Renal cortex interstitium (tissue), 11 donors: Measurements from ENCODE around the gene NOTCH4. TPM values are rescaled to one million over a fixed set of nuclear protein-coding genes. Genes with fewer than 3 reads are reported as not detected.
"Not testable (repeated sequence)": the region's sequence is repeated elsewhere in the genome, so short reads cannot be mapped to it uniquely, and the experiment has no call there.

ENCODE experiments used
- DNase-seq, 11 donors: peaks; one replicate each; pipeline ENCODE4 v3.0.0-alpha.2; 2013; ENCODE audit warnings: low read depth in 9 of 11, low spot score in 4 of 11; ENCODE audit errors: extremely low read depth in 1 of 11
- polyA plus RNA-seq, 3 donors: library from polyadenylated mRNA; unstranded; fragments of 120-200 nt; gene quantifications; one replicate each; pipeline ENCODE4 v1.2.1, GENCODE V29; 2013; ENCODE audit not compliant: insufficient read length in 3 of 3

Gene NOTCH4
- polyA plus RNA-seq, 3 donors: 17.2 to 26.3 (median 19.9) TPM

GRCh38 chr6:32196682-32197616, 26.9 kb downstream of the NOTCH4 start:
- DNase-seq: peak in 1 of 11 donors; percentile 18

- peak in 10 of 11 donors; percentile 84 to 93 (median 90) for DNase-seq
These were observed 27.8 kb downstream of the NOTCH4 start for GRCh38 chr6:32195902-32196681.

GRCh38 chr6:32195652-32195901, 28.3 kb downstream of the NOTCH4 start:
- peak; percentile 98 to 100 (median 100) for DNase-seq

- peak in 1 of 11 donors; percentile 41 for DNase-seq
These were observed 28.8 kb downstream of the NOTCH4 start for GRCh38 chr6:32194825-32195651.

- no peak for DNase-seq
These were observed 29.5 kb downstream of the NOTCH4 start for GRCh38 chr6:32194388-32194787.

GRCh38 chr6:32193096-32193495, 30.8 kb downstream of the NOTCH4 start:
- not testable (repeated sequence) for DNase-seq

- no peak for DNase-seq
These were observed 31.2 kb downstream of the NOTCH4 start, which contains the start of gene GPSM3 for GRCh38 chr6:32192608-32193039. Gene GPSM3 (minus strand): TSS chr6:32192643. CDS start chr6:32192513, 130 bp downstream.

- DNase-seq: no peak
These were observed 31.9 kb downstream of the NOTCH4 start for GRCh38 chr6:32191696-32192607.

GRCh38 chr6:32190911-32191677, 32.8 kb downstream of the NOTCH4 start:
- no peak for DNase-seq

GRCh38 chr6:32190054-32190851, 33.6 kb downstream of the NOTCH4 start, which contains the start of gene PBX2:
Gene PBX2 (minus strand): TSS chr6:32190202. CDS start chr6:32189915, 287 bp downstream.
- peak in 10 of 11 donors; percentile 83 to 95 (median 90) for DNase-seq

GRCh38 chr6:32189742-32190053, 34.2 kb downstream of the NOTCH4 start:
- DNase-seq: no peak

- no peak for DNase-seq
These were observed 34.7 kb downstream of the NOTCH4 start for GRCh38 chr6:32189069-32189741.

- DNase-seq: no peak
These were observed 35.3 kb downstream of the NOTCH4 start for GRCh38 chr6:32188381-32189068.

- not testable (repeated sequence) for DNase-seq
These were observed 36.0 kb downstream of the NOTCH4 start for GRCh38 chr6:32187725-32188380.
